Adipocyte (in vitro differentiated cells): Measurements from ENCODE around the gene ATF7.
"Not testable (repeated sequence)": the region's sequence is repeated elsewhere in the genome, so short reads cannot be mapped to it uniquely, and the experiment has no call there.

Experiments
- DNase-seq: peaks from one replicate; pipeline ENCODE4 v3.0.0-alpha.2; 2015; ENCODE audit warnings: low read depth
- H3K27me3 ChIP-seq: replicated peaks from 2 replicates; pipeline ENCODE4 v1.7.0; 2013; ENCODE audit warnings: mild to moderate bottlenecking, low read length, moderate library complexity; ENCODE audit not compliant: control insufficient read depth, insufficient read depth
- H3K36me3 ChIP-seq: 2 replicates; pipeline ENCODE4 v1.7.0; 2013; ENCODE audit warnings: low read length, mild to moderate bottlenecking, moderate library complexity; ENCODE audit not compliant: control insufficient read depth, insufficient read depth, severe bottlenecking
- H3K4me1 ChIP-seq: 2 replicates; pipeline ENCODE4 v1.7.0; 2013; ENCODE audit warnings: mild to moderate bottlenecking, low read length, moderate library complexity; ENCODE audit not compliant: control insufficient read depth, insufficient read depth
- H3K4me3 ChIP-seq: 2 replicates; pipeline ENCODE4 v1.7.0; 2013; ENCODE audit warnings: mild to moderate bottlenecking, low read length, moderate library complexity
- H3K9ac ChIP-seq: 2 replicates; pipeline ENCODE4 v1.7.0; 2013; ENCODE audit warnings: mild to moderate bottlenecking, low read length, moderate library complexity
- H3K9me3 ChIP-seq: 2 replicates; pipeline ENCODE4 v1.7.0; 2013; ENCODE audit warnings: mild to moderate bottlenecking, low read length, moderate library complexity; ENCODE audit not compliant: control insufficient read depth

ATF7 gene

DNA sequence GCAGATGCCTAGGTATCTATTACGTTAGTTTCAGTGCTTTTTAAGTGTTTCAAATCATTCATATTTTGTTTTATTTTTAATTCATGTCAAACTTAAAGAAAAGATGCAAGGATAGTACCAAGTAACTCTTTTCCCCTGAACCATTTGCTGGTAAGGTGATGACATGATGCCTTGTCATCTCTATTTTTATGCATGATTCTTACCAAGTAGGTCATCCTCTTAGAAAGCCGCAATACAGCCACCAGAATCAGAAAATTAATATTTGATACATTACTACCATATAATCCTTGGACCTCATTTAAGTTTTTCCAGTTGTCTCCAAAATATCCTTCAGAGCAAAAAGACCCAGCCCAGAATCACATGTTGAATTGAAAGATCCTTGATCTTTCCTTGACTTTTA is 27.4 kb upstream of the ATF7 start:
- Histone ChIP-seq H3K27me3 (no peaks in the 10 kb centered on the region), H3K4me3 (no peak overlapping the region), H3K9ac (no peak overlapping the region), H3K9me3 (no peaks in the 10 kb centered on the region), H3K4me1 (peaks cover 8% of the 10 kb centered on the region), H3K36me3 (no peaks in the 10 kb centered on the region)
- DNase-seq: no peak

DNA sequence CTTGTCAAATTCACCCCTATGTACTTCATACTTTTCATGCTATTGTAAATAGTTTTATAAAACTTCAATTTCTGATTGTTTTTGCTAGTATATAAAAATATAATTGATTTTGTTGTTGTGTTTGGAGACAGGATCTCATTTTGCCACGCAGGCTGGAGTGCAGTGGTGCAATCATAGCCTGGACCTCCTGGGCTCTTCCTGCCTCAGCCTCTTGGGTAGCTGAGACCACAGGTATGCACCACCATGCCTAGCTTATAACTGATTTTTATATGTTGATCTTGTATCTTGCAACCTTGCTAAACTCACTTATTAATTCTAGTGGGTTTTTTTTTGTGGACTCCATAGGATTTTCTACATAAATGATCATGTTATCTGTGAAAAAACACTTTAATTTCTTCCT is 26.2 kb upstream of the ATF7 start:
- Histone ChIP-seq H3K9me3 (no peaks in the 10 kb centered on the region), H3K9ac (no peak overlapping the region)
- DNase-seq: peak; percentile 42

GRCh38 chr12:53651737-53652136 is 25.6 kb upstream of the ATF7 start:
- H3K4me3 ChIP-seq: no peak overlapping the region
- no peaks in the 10 kb centered on the region for H3K27me3 ChIP-seq
- H3K4me1 ChIP-seq: no peaks in the 10 kb centered on the region
- H3K36me3 ChIP-seq: no peaks in the 10 kb centered on the region
- no peak overlapping the region for H3K9ac ChIP-seq
- peak; percentile 1 for DNase-seq
- no peaks in the 10 kb centered on the region for H3K9me3 ChIP-seq

More for the DNA sequence above, 26.2 kb upstream of the ATF7 start:
- Histone ChIP-seq H3K36me3 (no peaks in the 10 kb centered on the region), H3K4me3 (no peak overlapping the region), H3K27me3 (no peaks in the 10 kb centered on the region), H3K4me1 (no peaks in the 10 kb centered on the region)

- not testable (repeated sequence) for DNase-seq
Measured at GRCh38 chr12:53646300-53646699, 20.1 kb upstream of the ATF7 start.

DNA sequence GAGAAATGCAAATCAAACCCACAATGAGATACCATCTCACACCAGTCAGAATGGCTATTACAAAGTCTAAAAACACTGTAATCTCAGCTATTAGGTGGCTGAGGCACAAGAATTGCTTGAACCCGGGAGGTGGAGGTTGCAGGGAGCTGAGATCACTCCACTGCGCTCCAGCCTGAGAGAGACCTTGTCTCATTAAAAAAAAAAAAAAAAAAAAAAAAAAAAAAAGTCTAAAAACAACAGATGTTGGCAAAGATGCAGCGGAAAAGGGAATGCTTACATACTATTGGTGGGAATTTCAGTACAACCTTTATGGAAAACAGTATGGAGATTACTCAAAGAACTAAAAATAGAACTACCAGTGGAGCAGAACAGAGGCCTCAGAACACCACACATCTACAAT is 19.0 kb upstream of the ATF7 start:
- Histone ChIP-seq H3K4me1 (no peaks in the 10 kb centered on the region), H3K9me3 (no peaks in the 10 kb centered on the region), H3K9ac (no peak overlapping the region), H3K27me3 (no peaks in the 10 kb centered on the region), H3K36me3 (no peaks in the 10 kb centered on the region), H3K4me3 (no peak overlapping the region)
- peak; percentile 49 for DNase-seq

More at GRCh38 chr12:53646300-53646699, 20.1 kb upstream of the ATF7 start:
- H3K36me3 ChIP-seq, H3K9me3 ChIP-seq, H3K9ac ChIP-seq, H3K27me3 ChIP-seq, H3K4me1 ChIP-seq, H3K4me3 ChIP-seq: not testable (repeated sequence)

DNA sequence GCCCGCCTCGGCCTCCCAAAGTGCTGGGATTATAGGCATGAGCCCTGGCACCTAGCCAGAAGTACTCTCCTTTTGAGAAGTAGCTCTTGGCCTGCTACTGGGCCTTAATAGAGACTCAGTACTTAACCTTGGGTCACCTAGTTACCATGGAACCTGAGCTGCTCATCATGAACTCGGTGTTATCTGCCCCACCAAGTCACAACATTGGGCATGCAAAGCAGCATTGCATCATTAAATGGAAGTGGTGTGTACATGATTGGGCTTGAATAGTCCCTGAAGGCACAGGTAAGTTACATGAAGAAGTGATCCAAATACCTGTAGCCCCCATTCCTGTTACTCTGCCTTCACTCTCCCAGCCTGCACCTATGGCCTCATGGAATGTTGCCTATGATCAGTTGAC is 18.0 kb upstream of the ATF7 start:
- Histone ChIP-seq H3K36me3 (no peaks in the 10 kb centered on the region), H3K4me3 (no peak overlapping the region), H3K4me1 (no peaks in the 10 kb centered on the region)

GRCh38 chr12:53643232-53643979 is 17.2 kb upstream of the ATF7 start:
- H3K9me3 ChIP-seq: no peaks in the 10 kb centered on the region
- no peak overlapping the region for H3K4me3 ChIP-seq
- no peaks in the 10 kb centered on the region for H3K4me1 ChIP-seq
- no peak for DNase-seq
- no peak overlapping the region for H3K9ac ChIP-seq
- H3K36me3 ChIP-seq: no peaks in the 10 kb centered on the region
- no peaks in the 10 kb centered on the region for H3K27me3 ChIP-seq

More for the DNA sequence above, 18.0 kb upstream of the ATF7 start:
- Histone ChIP-seq H3K9me3 (no peaks in the 10 kb centered on the region), H3K9ac (no peak overlapping the region), H3K27me3 (no peaks in the 10 kb centered on the region)
- DNase-seq: no peak

DNA sequence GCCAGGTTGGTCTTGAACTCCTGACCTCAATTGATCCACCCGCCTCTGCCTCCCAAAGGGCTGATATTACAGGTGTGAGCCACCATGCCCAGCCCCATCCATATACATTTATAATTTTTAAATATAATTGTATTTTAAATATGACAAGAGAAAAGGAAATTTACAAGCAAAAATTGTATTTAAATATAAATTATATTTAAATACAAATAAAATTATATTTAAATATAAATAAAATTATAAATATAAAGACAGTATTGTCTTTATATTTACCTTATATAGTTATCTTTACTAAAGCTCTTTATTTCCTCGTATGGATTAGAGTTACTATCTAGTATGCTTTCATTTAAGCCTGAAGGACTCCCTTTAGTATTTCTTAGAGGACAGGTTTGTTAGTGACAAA is 11.9 kb upstream of the ATF7 start:
- no peaks in the 10 kb centered on the region for H3K36me3 ChIP-seq
- H3K4me1 ChIP-seq: no peaks in the 10 kb centered on the region
- DNase-seq: no peak
- no peaks in the 10 kb centered on the region for H3K9me3 ChIP-seq
- H3K27me3 ChIP-seq: no peaks in the 10 kb centered on the region
- no peak overlapping the region for H3K9ac ChIP-seq
- no peak overlapping the region for H3K4me3 ChIP-seq

DNA sequence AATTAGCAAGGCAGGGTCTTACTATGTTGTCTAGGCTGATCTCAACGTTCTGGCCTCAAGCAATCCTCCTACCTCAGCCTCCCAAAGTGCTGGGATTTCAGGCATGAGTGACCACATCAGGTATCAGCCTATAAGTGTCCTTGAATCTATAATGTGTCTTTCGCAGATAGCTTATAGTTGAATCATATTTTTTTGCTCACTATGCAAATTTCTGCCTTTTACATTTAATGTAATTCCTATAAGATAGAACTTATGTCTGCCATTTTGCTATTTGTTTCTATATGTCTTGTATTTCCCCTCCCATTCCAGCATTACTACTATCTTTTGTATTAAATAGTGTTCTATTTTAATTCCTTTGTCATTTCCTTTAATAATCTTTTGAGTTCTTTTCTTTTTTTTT is 10.5 kb upstream of the ATF7 start:
- Histone ChIP-seq H3K4me3 (no peak overlapping the region), H3K9ac (no peak overlapping the region), H3K27me3 (no peaks in the 10 kb centered on the region), H3K4me1 (no peaks in the 10 kb centered on the region), H3K36me3 (no peaks in the 10 kb centered on the region), H3K9me3 (no peaks in the 10 kb centered on the region)
- no peak for DNase-seq

DNA sequence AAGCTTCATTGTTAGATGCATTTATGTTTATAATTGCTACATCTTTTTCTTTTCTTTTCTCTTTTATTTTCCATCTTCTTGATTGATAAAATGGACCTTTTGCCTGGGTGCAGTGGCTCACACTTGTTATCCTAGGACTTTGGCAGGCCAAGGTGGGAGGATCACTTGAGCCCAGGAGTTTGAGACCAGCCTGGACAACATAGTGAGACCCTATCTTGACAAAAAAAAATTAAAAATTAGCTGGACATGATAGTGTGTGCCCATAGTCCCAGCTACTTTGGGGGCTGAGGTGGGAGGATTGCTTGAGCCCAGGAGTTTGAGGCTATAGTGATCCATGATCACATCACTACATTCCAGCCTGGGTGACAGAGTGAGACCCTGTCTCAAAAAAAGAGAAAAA is 9.5 kb upstream of the ATF7 start:
- not testable (repeated sequence) for H3K4me3 ChIP-seq, H3K27me3 ChIP-seq, DNase-seq, H3K36me3 ChIP-seq, H3K4me1 ChIP-seq, H3K9ac ChIP-seq, H3K9me3 ChIP-seq

DNA sequence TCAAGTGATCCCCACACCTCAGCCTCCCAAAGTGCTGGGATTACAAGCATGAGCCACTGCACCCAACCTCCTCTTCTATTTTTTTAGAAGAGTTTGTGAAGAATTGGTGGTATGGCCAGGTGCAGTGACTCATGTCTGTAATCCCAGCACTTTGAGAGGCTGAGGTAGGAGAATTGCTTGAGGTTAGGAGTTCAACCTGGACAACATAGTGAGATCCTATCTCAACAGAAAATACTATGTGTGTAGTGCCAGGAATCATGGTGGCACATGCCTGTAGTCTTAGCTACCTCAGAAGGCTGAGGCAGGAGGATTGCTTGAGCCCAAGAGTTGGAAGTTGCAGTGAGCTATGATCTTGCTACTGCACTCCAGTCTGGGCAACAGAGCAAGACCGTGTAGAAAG is 5.5 kb upstream of the ATF7 start:
- Histone ChIP-seq H3K4me1 (no peaks in the 10 kb centered on the region), H3K36me3 (no peaks in the 10 kb centered on the region), H3K9me3 (peaks cover 3% of the 10 kb centered on the region), H3K27me3 (no peaks in the 10 kb centered on the region), H3K9ac (no peak overlapping the region), H3K4me3 (no peak overlapping the region)
- no peak for DNase-seq

- DNase-seq: no peak
- Histone ChIP-seq H3K4me3 (no peak overlapping the region), H3K27me3 (no peaks in the 10 kb centered on the region), H3K9ac (no peak overlapping the region), H3K36me3 (no peaks in the 10 kb centered on the region), H3K9me3 (peaks cover 3% of the 10 kb centered on the region), H3K4me1 (peaks cover 24% of the 10 kb centered on the region)
Measured at GRCh38 chr12:53627919-53628318, 1.7 kb upstream of the ATF7 start.
